IMR-90 (cell line): Measurements from ENCODE around the gene TIMM13. TPM values are rescaled to one million over a fixed set of nuclear protein-coding genes. Genes with fewer than 3 reads are reported as not detected.

Source experiments
- ATAC-seq: fragments of 200-7000 bp; cut with Tn5 transposase; 2 replicates; pipeline ENCODE4 v1.9.1; 2020; ENCODE audit warnings: low read depth, mild to moderate bottlenecking, moderate library complexity
- BruUV-seq: library from RNA; stranded (reverse); fragments of 400-500 nt; replicated peaks from 2 replicates; lab custom pipeline; 2021; lab: Mats Ljungman, UMichigan
- CTCF ChIA-PET: fragments of 300-600 bp; formaldehyde crosslinking; extraction: SDS; loops from one replicate; lab custom pipeline; 2021; ENCODE audit warnings: antibody characterized with exemption; lab: Yijun Ruan, JAX
- POLR2A ChIA-PET: fragments of 300-600 bp; sonication (Branson Sonifier 250); formaldehyde crosslinking; loops from one replicate; lab custom pipeline; 2022; ENCODE audit warnings: antibody characterized with exemption; ENCODE audit not compliant: unreplicated experiment; lab: Charles Lee
- DNase-seq: peaks from one replicate; pipeline ENCODE4 v3.0.0; 2013
- H2AFZ ChIP-seq: replicated peaks from 2 replicates; pipeline ENCODE3; 2013; ENCODE audit warnings: low read length, mild to moderate bottlenecking; ENCODE audit not compliant: poor library complexity
- H2AK5ac ChIP-seq: 2 replicates; pipeline ENCODE4 v1.6.1; 2013; ENCODE audit warnings: low read depth, low read length, inconsistent platforms
- H2AK9ac ChIP-seq: replicated peaks from 2 replicates; pipeline ENCODE3; 2013; ENCODE audit warnings: mild to moderate bottlenecking, low read depth, low read length, moderate library complexity; ENCODE audit not compliant: poor library complexity
- H2BK120ac ChIP-seq: 2 replicates; pipeline ENCODE4 v1.6.1; 2013; ENCODE audit warnings: low read depth, low read length, inconsistent platforms
- H2BK15ac ChIP-seq: 3 replicates; pipeline ENCODE4 v1.6.1; 2013; ENCODE audit warnings: low read depth, low read length, inconsistent platforms
- H2BK20ac ChIP-seq: 2 replicates; pipeline ENCODE4 v1.6.1; 2013; ENCODE audit warnings: low read depth, mild to moderate bottlenecking, inconsistent platforms, low read length, moderate library complexity
- H2BK5ac ChIP-seq: 2 replicates; pipeline ENCODE4 v1.6.1; 2013; ENCODE audit warnings: mild to moderate bottlenecking, low read depth, low read length, inconsistent platforms; ENCODE audit not compliant: poor library complexity, severe bottlenecking
- H3K14ac ChIP-seq: replicated peaks from 2 replicates; pipeline ENCODE4 v1.6.1; 2013; ENCODE audit warnings: low read depth, low read length, inconsistent platforms
- H3K18ac ChIP-seq: 2 replicates; pipeline ENCODE4 v1.6.1; 2013; ENCODE audit warnings: low read depth, low read length, control low read depth
- H3K23ac ChIP-seq: 2 replicates; pipeline ENCODE4 v1.6.1; 2013; ENCODE audit warnings: low read depth, low read length, inconsistent platforms
- H3K27ac ChIP-seq: 2 replicates; pipeline ENCODE4 v1.5.1; 2013; ENCODE audit warnings: mild to moderate bottlenecking, control low read depth, low read length; ENCODE audit not compliant: insufficient read depth
- H3K27me3 ChIP-seq: 2 replicates; pipeline ENCODE4 v1.6.1; 2013; ENCODE audit warnings: low read length; ENCODE audit not compliant: control insufficient read depth, insufficient read depth
- H3K36me3 ChIP-seq: 2 replicates; pipeline ENCODE4 v1.6.1; 2013; ENCODE audit warnings: low read length, mixed read lengths; ENCODE audit not compliant: control insufficient read depth, insufficient read depth
- H3K4ac ChIP-seq: 2 replicates; pipeline ENCODE4 v1.6.1; 2013; ENCODE audit warnings: low read depth, low read length, inconsistent platforms
- H3K4me1 ChIP-seq: 2 replicates; pipeline ENCODE4 v1.6.1; 2013; ENCODE audit warnings: low read length, mixed read lengths; ENCODE audit not compliant: control insufficient read depth, insufficient read depth
- H3K4me2 ChIP-seq: 2 replicates; pipeline ENCODE4 v1.6.1; 2013; ENCODE audit warnings: low read depth, mild to moderate bottlenecking, control low read depth, low read length, moderate library complexity
- H3K4me3 ChIP-seq: 2 replicates; pipeline ENCODE4 v1.5.1; 2013; ENCODE audit warnings: low read depth, mild to moderate bottlenecking, control low read depth, low read length, moderate library complexity; ENCODE audit not compliant: insufficient read depth
- H3K56ac ChIP-seq: 2 replicates; pipeline ENCODE4 v1.6.1; 2013; ENCODE audit warnings: low read length, inconsistent platforms; ENCODE audit not compliant: insufficient read depth; ENCODE audit errors: extremely low read depth
- H3K79me1 ChIP-seq, 2 experiments: 2 replicates each; pipeline ENCODE4 v1.6.1; 2013; ENCODE audit warnings: low read length in 2 of 2, inconsistent platforms in 1 of 2, low read depth in 1 of 2
- H3K9ac ChIP-seq: 2 replicates; pipeline ENCODE4 v1.6.1; 2013; ENCODE audit warnings: low read depth, low read length, control low read depth
- H3K9me1 ChIP-seq: 2 replicates; pipeline ENCODE4 v1.6.1; 2013; ENCODE audit warnings: low read length, inconsistent platforms; ENCODE audit not compliant: insufficient read depth
- H3K9me3 ChIP-seq: 2 replicates; pipeline ENCODE4 v1.6.1; 2013; ENCODE audit warnings: low read length; ENCODE audit not compliant: control insufficient read depth, insufficient read depth
- H4K20me1 ChIP-seq: 2 replicates; pipeline ENCODE4 v1.6.1; 2013; ENCODE audit warnings: low read length, inconsistent platforms; ENCODE audit not compliant: insufficient read depth
- H4K5ac ChIP-seq: 2 replicates; pipeline ENCODE4 v1.6.1; 2013; ENCODE audit warnings: mild to moderate bottlenecking, low read depth, low read length, control low read depth
- H4K8ac ChIP-seq, 2 experiments: 2 replicates each; pipeline ENCODE4 v1.6.1; 2013; ENCODE audit warnings: low read depth in 2 of 2, low read length in 2 of 2, control low read depth in 1 of 2, inconsistent platforms in 1 of 2
- H4K91ac ChIP-seq: 2 replicates; pipeline ENCODE4 v1.6.1; 2013; ENCODE audit warnings: low read depth, low read length, inconsistent platforms; ENCODE audit not compliant: insufficient read depth
- MAFK ChIP-seq: IDR thresholded peaks from 2 replicates; pipeline ENCODE4 v1.6.1; 2012; ENCODE audit warnings: low read depth, low read length, improper control_type of control experiment
- NFE2L2 ChIP-seq: fragments of 150-350 bp; IDR thresholded peaks from 2 replicates; pipeline ENCODE4 v1.6.1; 2016; ENCODE audit warnings: low read depth, mild to moderate bottlenecking, low read length
- POLR2A ChIP-seq: IDR thresholded peaks from 2 replicates; pipeline ENCODE4 v1.6.1; 2012; ENCODE audit warnings: mild to moderate bottlenecking, low read depth, low read length
- RCOR1 ChIP-seq: IDR thresholded peaks from 2 replicates; pipeline ENCODE4 v1.6.1; 2012; ENCODE audit warnings: mild to moderate bottlenecking, low read length, improper control_type of control experiment; ENCODE audit not compliant: insufficient replicate concordance
- RFX5 ChIP-seq: IDR thresholded peaks from 2 replicates; pipeline ENCODE4 v1.8.0; 2012; ENCODE audit warnings: low read depth, mild to moderate bottlenecking, low read length, moderate library complexity
- WGBS, 2 experiments: methylation state at CpG; one replicate each; pipeline versions ENCODE4 v1.1.5 to v1.1.7; 2013; ENCODE audit warnings: missing lambda C conversion rate in 2 of 2; ENCODE audit not compliant: insufficient read length in 1 of 2; ENCODE audit errors: extremely low coverage in 2 of 2; 5-methylcytosine and 5-hydroxymethylcytosine counted together
- dilution Hi-C: fragments of 300-500 bp; cut with HindIII; formaldehyde crosslinking; loops from one replicate; pipeline ENCODE4 v1.14.3; 2018; ENCODE audit warnings: low sequenced_read_pairs; ENCODE audit not compliant: unreplicated experiment
- in situ Hi-C: fragments of 300-500 bp; cut with MboI; formaldehyde crosslinking; loops from 3 replicates; pipeline ENCODE4 v1.14.3; 2019; ENCODE audit warnings: low sequenced_read_pairs, inconsistent platforms, mixed read lengths
- intact Hi-C: fragments of 100-400 bp; cut with micrococcal nuclease; formaldehyde crosslinking; loops from 2 replicates; pipeline ENCODE4 v1.10.0; 2022
- polyA plus RNA-seq, 3 experiments: library from polyadenylated mRNA; depleted of rRNA; stranded (reverse); fragments of >200 nt; gene quantifications; 2 replicates each; pipeline ENCODE4 v1.2.3, GENCODE V29; 2012; ENCODE audit warnings: low replicate concordance in 1 of 3
- total RNA-seq: library from RNA; depleted of rRNA; stranded (reverse); fragments of >200 nt; gene quantifications from 2 replicates; pipeline ENCODE4 v1.2.3, GENCODE V29; 2012
- TF ChIP-seq, protein P1 (sequence below): fragments of 150-350 bp; IDR thresholded peaks from 2 replicates; pipeline ENCODE4 v1.6.1; 2016; ENCODE audit warnings: low read depth, mild to moderate bottlenecking, low read length, moderate library complexity, borderline replicate concordance

Gene TIMM13
- total and polyA plus RNA-seq, 2 of the 4 experiments (the other 2 are of a cell fraction): 21.0 to 62.3 TPM

DNA sequence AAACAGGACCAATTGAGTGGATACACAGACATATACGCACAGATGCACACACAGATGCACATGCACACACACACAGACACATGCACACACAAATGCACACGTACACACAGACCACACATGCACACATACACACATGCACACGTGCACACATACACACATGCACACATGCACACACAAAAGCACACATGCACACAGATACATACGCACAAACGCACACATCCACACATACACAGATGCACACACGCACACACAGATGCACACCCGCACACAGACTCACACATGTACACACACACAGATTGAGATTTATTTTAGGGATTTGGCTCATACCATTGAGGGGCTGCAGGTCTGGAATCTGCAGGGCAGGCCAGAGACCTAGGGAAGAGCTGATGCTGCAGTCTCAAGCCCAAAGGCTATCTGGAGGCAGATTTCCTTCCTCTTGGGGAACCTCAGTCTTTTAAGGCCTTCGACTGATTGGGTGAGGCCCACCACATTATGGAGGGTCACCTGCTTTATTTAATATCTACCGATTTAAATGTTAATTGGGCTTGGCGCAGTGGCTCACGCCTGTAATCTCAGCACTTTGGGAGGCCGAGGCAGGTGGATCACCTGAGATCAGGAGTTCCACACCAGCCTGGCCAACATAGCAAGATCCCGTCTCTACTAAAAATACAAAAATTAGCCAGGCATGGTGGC lies 44.7 kb downstream of the TIMM13 start:
- Histone ChIP-seq H3K4me1 (peaks cover 2% of the 10 kb centered on the region; the same call in 1 of the 2 replicates), H2AK5ac (no peak overlapping the region), H4K91ac (no peak overlapping the region), H3K27ac (no peak overlapping the region), H3K4me3 (no peak overlapping the region), H3K9me3 (peaks cover 12% of the 10 kb centered on the region), H3K18ac (no peak overlapping the region), H3K79me1 (no peaks in the 10 kb centered on the region), H3K9ac (no peak overlapping the region), H3K4ac (no peak overlapping the region), H4K8ac (no peak overlapping the region), H3K27me3 (peaks cover under 1% of the 10 kb centered on the region), H2AK9ac (no peak overlapping the region), H3K23ac (no peak overlapping the region), H2BK20ac (no peak overlapping the region), H2BK120ac (no peak overlapping the region), H4K5ac (no peak overlapping the region), H2BK5ac (no peak overlapping the region), H3K9me1 (peaks cover 2% of the 10 kb centered on the region), H2AFZ (peak overlapping the region; percentile 49), H3K4me2 (no peak overlapping the region), H3K56ac (no peak overlapping the region), H4K20me1 (no peaks in the 10 kb centered on the region), H2BK15ac (no peak overlapping the region), H3K14ac (no peak overlapping the region), H3K36me3 (no peaks in the 10 kb centered on the region)
- no TSS peak for BruUV-seq
- CTCF ChIA-PET: no interaction called here
- in situ Hi-C loops: no loop called here
- 93% methylated on average over 8 of the region's 13 CpGs; no CpG with 5 or more reads in 1 of the 2 experiments for WGBS, 2 experiments
- DNase-seq (no peak), ATAC-seq (no peak)
- dilution Hi-C loops: no loop called here
- intact Hi-C loops: no loop called here
- POLR2A ChIA-PET: no interaction called here
- TF ChIP-seq NFE2L2 (no peak), RFX5 (no peak), RCOR1 (no peak), POLR2A (no peak), MAFK (no peak)
- TF ChIP-seq, protein P1, sequence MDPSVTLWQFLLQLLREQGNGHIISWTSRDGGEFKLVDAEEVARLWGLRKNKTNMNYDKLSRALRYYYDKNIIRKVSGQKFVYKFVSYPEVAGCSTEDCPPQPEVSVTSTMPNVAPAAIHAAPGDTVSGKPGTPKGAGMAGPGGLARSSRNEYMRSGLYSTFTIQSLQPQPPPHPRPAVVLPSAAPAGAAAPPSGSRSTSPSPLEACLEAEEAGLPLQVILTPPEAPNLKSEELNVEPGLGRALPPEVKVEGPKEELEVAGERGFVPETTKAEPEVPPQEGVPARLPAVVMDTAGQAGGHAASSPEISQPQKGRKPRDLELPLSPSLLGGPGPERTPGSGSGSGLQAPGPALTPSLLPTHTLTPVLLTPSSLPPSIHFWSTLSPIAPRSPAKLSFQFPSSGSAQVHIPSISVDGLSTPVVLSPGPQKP: no peak
